Measurements from ENCODE around the gene PPBP.
A peak's percentile ranks its signal among the peaks of the same experiment; 100 is the strongest.
"Not testable (repeated sequence)": the region's sequence is repeated elsewhere in the genome, so short reads cannot be mapped to it uniquely, and the experiment has no call there.

Gene PPBP

GRCh38 chr4:73992050-73992449, 4.1 kb upstream of the PPBP start:
- H3K27ac ChIP-seq (ENCODE audit: low read depth, low read length), result no peak overlapping the region
- H3K36me3 ChIP-seq (ENCODE audit: control insufficient read depth, insufficient read depth, low read length), result no peaks in the 10 kb centered on the region

DNA sequence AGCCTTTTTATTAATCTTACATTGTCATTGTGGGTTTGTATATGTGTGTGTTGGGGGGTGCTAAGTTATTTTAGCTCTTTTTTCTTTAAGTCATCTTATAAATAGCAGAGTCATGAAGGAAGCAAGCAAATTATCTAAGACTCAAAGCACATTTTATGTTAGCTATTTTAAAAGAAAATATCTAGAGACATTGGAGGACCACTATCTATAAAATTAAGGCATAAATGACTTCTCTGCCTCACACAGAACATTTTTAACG, 3.7 kb upstream of the PPBP start:
- H3K9ac ChIP-seq (ENCODE audit: low read length), result no peak overlapping the region
- no peak overlapping the region for H3K4me3 ChIP-seq (ENCODE audit: low read depth, low read length)
- no peaks in the 10 kb centered on the region; the same call in 1 of the 2 replicates for H3K4me1 ChIP-seq (ENCODE audit: control insufficient read depth, insufficient read depth, low read length)
- no peaks in the 10 kb centered on the region for H3K27me3 ChIP-seq (ENCODE audit: control insufficient read depth, insufficient read depth, low read length)
- H3K36me3 ChIP-seq (ENCODE audit: control insufficient read depth, insufficient read depth, low read length), result no peaks in the 10 kb centered on the region
- peaks cover 8% of the 10 kb centered on the region for H3K9me3 ChIP-seq (ENCODE audit: control insufficient read depth, insufficient read depth, low read depth, low read length)
- H3K27ac ChIP-seq (ENCODE audit: low read depth, low read length), result no peak overlapping the region

More at GRCh38 chr4:73992050-73992449, 4.1 kb upstream of the PPBP start:
- Histone ChIP-seq H3K9ac (ENCODE audit: low read length) (no peak overlapping the region), H3K4me1 (ENCODE audit: control insufficient read depth, insufficient read depth, low read length) (peaks cover 2% of the 10 kb centered on the region; the same call in 1 of the 2 replicates), H3K27me3 (ENCODE audit: control insufficient read depth, insufficient read depth, low read length) (no peaks in the 10 kb centered on the region), H3K4me3 (ENCODE audit: low read depth, low read length) (no peak overlapping the region), H3K9me3 (ENCODE audit: control insufficient read depth, insufficient read depth, low read depth, low read length) (peaks cover 8% of the 10 kb centered on the region)

- Histone ChIP-seq H3K27ac (ENCODE audit: low read depth, low read length) (no peak overlapping the region), H3K9me3 (ENCODE audit: control insufficient read depth, insufficient read depth, low read depth, low read length) (peaks cover 8% of the 10 kb centered on the region), H3K36me3 (ENCODE audit: control insufficient read depth, insufficient read depth, low read length) (no peaks in the 10 kb centered on the region), H3K27me3 (ENCODE audit: control insufficient read depth, insufficient read depth, low read length) (no peaks in the 10 kb centered on the region), H3K4me3 (ENCODE audit: low read depth, low read length) (no peak overlapping the region), H3K4me1 (ENCODE audit: control insufficient read depth, insufficient read depth, low read length) (peaks cover 1% of the 10 kb centered on the region; the same call in 1 of the 2 replicates), H3K9ac (ENCODE audit: low read length) (no peak overlapping the region)
Observed at GRCh38 chr4:73990988-73991741, 3.2 kb upstream of the PPBP start.

- no peak overlapping the region for H3K9ac ChIP-seq (ENCODE audit: low read length)
- peaks cover 12% of the 10 kb centered on the region for H3K4me1 ChIP-seq (ENCODE audit: control insufficient read depth, insufficient read depth, low read length)
- H3K4me3 ChIP-seq (ENCODE audit: low read depth, low read length), result no peak overlapping the region
- H3K9me3 ChIP-seq (ENCODE audit: control insufficient read depth, insufficient read depth, low read depth, low read length), result peaks cover 8% of the 10 kb centered on the region
- no peaks in the 10 kb centered on the region for H3K27me3 ChIP-seq (ENCODE audit: control insufficient read depth, insufficient read depth, low read length)
- no peaks in the 10 kb centered on the region for H3K36me3 ChIP-seq (ENCODE audit: control insufficient read depth, insufficient read depth, low read length)
- H3K27ac ChIP-seq (ENCODE audit: low read depth, low read length), result no peak overlapping the region
Observed at GRCh38 chr4:73989928-73990327, 1.9 kb upstream of the PPBP start.

DNA sequence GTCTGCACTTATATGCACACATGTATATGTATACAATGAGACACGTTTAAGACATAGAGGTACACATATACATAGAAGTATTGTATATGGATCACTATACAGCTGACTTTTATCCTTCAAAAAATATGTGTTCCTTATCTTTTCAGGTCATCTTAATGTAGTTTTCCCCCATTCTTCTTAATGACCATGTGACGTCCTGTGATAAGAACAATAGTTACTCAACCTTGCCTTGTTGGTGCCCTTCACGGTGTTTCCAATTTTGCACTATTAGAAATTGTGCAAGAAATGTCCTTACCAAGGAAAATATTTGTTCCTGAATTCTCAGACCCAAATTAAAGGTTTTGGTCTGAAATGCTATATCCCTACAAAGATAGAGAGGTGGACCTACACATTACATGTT, 1.0 kb upstream of the PPBP start:
- Histone ChIP-seq H3K4me1 (ENCODE audit: control insufficient read depth, insufficient read depth, low read length) (peaks cover 19% of the 10 kb centered on the region), H3K27me3 (ENCODE audit: control insufficient read depth, insufficient read depth, low read length) (no peaks in the 10 kb centered on the region), H3K27ac (ENCODE audit: low read depth, low read length) (no peak overlapping the region), H3K4me3 (ENCODE audit: low read depth, low read length) (no peak overlapping the region), H3K9ac (ENCODE audit: low read length) (no peak overlapping the region), H3K36me3 (ENCODE audit: control insufficient read depth, insufficient read depth, low read length) (no peaks in the 10 kb centered on the region), H3K9me3 (ENCODE audit: control insufficient read depth, insufficient read depth, low read depth, low read length) (peaks cover 8% of the 10 kb centered on the region)

DNA sequence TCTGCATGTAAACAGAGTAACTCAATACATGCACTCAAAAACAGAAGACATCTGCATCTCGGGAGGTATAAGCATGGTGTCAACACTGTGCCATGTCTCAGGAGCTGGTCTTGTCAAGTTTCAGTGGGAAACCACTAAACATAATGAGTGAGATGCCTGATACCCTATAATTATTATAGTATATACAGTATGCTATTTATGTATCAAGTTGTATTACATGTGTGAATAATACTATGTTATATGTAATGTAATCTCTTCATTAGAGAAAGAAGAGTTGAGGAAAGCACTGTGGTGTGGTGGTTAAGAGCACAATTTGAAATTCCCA, 2.5 kb downstream of the PPBP start:
- H3K36me3 ChIP-seq (ENCODE audit: control insufficient read depth, insufficient read depth, low read length), result no peaks in the 10 kb centered on the region
- peaks cover 45% of the 10 kb centered on the region for H3K4me1 ChIP-seq (ENCODE audit: control insufficient read depth, insufficient read depth, low read length)
- H3K4me3 ChIP-seq (ENCODE audit: low read depth, low read length), result no peak overlapping the region
- peaks cover 8% of the 10 kb centered on the region for H3K9me3 ChIP-seq (ENCODE audit: control insufficient read depth, insufficient read depth, low read depth, low read length)
- no peak overlapping the region for H3K9ac ChIP-seq (ENCODE audit: low read length)
- no peaks in the 10 kb centered on the region for H3K27me3 ChIP-seq (ENCODE audit: control insufficient read depth, insufficient read depth, low read length)
- H3K27ac ChIP-seq (ENCODE audit: low read depth, low read length), result peak overlapping the region; percentile 75

DNA sequence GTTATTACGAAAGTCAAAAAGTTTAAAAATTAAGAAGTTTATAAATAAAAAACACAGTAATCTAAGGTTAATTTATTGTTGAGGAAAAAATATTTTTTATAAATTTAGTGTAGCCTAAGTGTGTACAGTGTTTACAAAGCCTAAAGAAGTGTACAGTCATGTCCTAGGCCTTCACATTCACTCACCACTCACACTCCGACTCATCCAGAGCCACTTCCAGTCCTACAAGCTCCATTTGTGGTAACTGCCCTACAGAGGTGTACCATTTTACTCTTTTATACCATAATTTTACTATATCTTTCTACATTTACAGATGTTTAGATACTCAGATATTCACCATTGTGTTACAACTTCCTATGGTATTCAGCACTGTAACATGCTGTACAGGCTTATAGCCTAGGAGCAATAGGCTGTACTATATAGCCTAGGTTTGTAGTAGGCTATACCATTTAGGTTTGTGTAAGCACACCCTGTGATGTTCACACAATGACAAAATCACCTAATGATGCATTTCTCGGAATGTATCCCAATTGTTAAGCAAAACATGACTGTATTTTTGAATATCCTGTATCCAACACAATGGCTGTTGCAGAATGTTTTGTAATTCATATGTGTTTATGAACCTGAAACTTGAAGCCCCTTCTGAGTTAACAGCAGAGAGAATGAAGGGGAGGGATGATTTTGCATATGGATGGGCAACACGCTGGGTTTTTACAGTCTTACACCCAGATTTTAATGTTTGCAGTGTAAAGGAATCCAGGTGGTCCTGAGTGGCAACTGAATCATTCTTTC, 3.1 kb downstream of the PPBP start:
- Histone ChIP-seq H3K27ac (ENCODE audit: low read depth, low read length) (peak overlapping the region; percentile 75), H3K27me3 (ENCODE audit: control insufficient read depth, insufficient read depth, low read length) (no peaks in the 10 kb centered on the region), H3K9ac (ENCODE audit: low read length) (peak overlapping the region; percentile 19), H3K9me3 (ENCODE audit: control insufficient read depth, insufficient read depth, low read depth, low read length) (peaks cover 8% of the 10 kb centered on the region), H3K4me1 (ENCODE audit: control insufficient read depth, insufficient read depth, low read length) (peaks cover 45% of the 10 kb centered on the region), H3K4me3 (ENCODE audit: low read depth, low read length) (no peak overlapping the region), H3K36me3 (ENCODE audit: control insufficient read depth, insufficient read depth, low read length) (no peaks in the 10 kb centered on the region)

GRCh38 chr4:73981175-73981574, 6.8 kb downstream of the PPBP start:
- Histone ChIP-seq H3K9ac (ENCODE audit: low read length) (peak overlapping the region; percentile 45), H3K4me1 (ENCODE audit: control insufficient read depth, insufficient read depth, low read length) (peaks cover 48% of the 10 kb centered on the region), H3K4me3 (ENCODE audit: low read depth, low read length) (peak overlapping the region; percentile 36)
- not testable (repeated sequence) for H3K9me3 ChIP-seq (ENCODE audit: control insufficient read depth, insufficient read depth, low read depth, low read length); H3K36me3 ChIP-seq (ENCODE audit: control insufficient read depth, insufficient read depth, low read length); H3K27ac ChIP-seq (ENCODE audit: low read depth, low read length); H3K27me3 ChIP-seq (ENCODE audit: control insufficient read depth, insufficient read depth, low read length)

DNA sequence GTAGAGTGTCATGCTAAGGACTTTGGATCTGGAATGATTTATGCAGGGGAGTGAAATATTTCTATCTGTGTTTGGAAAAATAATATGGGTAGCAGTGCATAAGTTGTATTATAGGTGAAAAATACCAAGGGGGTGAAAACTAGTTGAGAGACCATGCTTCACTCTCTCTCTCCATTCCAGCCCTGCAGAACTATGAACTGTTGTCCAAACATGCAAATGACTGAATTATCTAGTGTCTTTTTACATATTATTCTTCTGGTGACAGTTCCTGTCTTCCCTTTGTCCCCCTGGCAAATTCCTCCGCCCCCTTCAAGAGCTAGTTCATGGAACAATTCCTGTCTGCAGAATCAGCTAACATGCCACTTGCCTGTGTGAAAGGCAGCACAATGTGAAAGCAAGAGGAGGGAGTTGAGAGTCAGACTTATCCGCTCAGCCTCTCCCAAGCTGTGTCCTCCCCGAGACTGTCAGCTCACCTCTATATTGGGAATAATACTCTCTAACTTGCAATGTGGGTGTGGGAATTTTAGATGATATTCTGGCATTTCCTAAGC, 8.5 kb downstream of the PPBP start:
- Histone ChIP-seq H3K27ac (ENCODE audit: low read depth, low read length) (no peak overlapping the region), H3K36me3 (ENCODE audit: control insufficient read depth, insufficient read depth, low read length) (no peaks in the 10 kb centered on the region), H3K4me3 (ENCODE audit: low read depth, low read length) (no peak overlapping the region), H3K27me3 (ENCODE audit: control insufficient read depth, insufficient read depth, low read length) (no peaks in the 10 kb centered on the region), H3K9me3 (ENCODE audit: control insufficient read depth, insufficient read depth, low read depth, low read length) (no peaks in the 10 kb centered on the region), H3K9ac (ENCODE audit: low read length) (no peak overlapping the region), H3K4me1 (ENCODE audit: control insufficient read depth, insufficient read depth, low read length) (peaks cover 33% of the 10 kb centered on the region)

GRCh38 chr4:73978886-73979285, 9.1 kb downstream of the PPBP start:
- H3K27ac ChIP-seq (ENCODE audit: low read depth, low read length), result no peak overlapping the region

DNA sequence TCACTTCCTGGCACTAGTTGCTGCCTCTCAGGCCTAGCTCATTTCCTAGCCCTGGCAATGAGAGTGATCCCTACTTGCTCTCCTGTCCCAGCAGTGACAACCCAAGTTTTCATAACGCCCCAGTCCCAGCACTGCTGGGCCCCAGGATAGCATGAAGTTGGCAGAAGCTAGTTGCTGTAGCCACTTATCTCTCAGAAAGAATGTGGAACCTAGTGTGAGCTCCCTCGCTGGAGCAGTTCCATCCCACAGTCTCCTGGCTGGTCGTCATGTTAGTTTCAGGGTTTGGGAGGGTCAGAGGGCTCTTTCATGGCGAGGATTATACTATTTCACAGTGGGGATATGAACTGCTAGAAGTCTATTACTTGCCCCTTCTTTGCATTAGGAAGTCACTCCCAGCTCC, 11.3 kb downstream of the PPBP start:
- H3K36me3 ChIP-seq (ENCODE audit: control insufficient read depth, insufficient read depth, low read length), result no peaks in the 10 kb centered on the region
- no peak overlapping the region for H3K27ac ChIP-seq (ENCODE audit: low read depth, low read length)
- peaks cover 13% of the 10 kb centered on the region for H3K4me1 ChIP-seq (ENCODE audit: control insufficient read depth, insufficient read depth, low read length)
- no peaks in the 10 kb centered on the region for H3K9me3 ChIP-seq (ENCODE audit: control insufficient read depth, insufficient read depth, low read depth, low read length)
- no peak overlapping the region for H3K9ac ChIP-seq (ENCODE audit: low read length)
- H3K4me3 ChIP-seq (ENCODE audit: low read depth, low read length), result no peak overlapping the region
- H3K27me3 ChIP-seq (ENCODE audit: control insufficient read depth, insufficient read depth, low read length), result no peaks in the 10 kb centered on the region

More at GRCh38 chr4:73978886-73979285, 9.1 kb downstream of the PPBP start:
- Histone ChIP-seq H3K36me3 (ENCODE audit: control insufficient read depth, insufficient read depth, low read length) (no peaks in the 10 kb centered on the region), H3K4me3 (ENCODE audit: low read depth, low read length) (no peak overlapping the region), H3K9ac (ENCODE audit: low read length) (no peak overlapping the region), H3K27me3 (ENCODE audit: control insufficient read depth, insufficient read depth, low read length) (no peaks in the 10 kb centered on the region), H3K9me3 (ENCODE audit: control insufficient read depth, insufficient read depth, low read depth, low read length) (no peaks in the 10 kb centered on the region), H3K4me1 (ENCODE audit: control insufficient read depth, insufficient read depth, low read length) (peaks cover 30% of the 10 kb centered on the region)
